PC-3 (cell line): ENCODE data around the gene PBX3. TPM values are rescaled to one million over a fixed set of nuclear protein-coding genes. Genes with fewer than 3 reads are reported as not detected.
A peak's percentile ranks its signal among the peaks of the same experiment; 100 is the strongest.

Experiments
- ATAC-seq: fragments of 200-7000 bp; cut with Tn5 transposase; 2 replicates; pipeline ENCODE4 v1.9.1; 2020; ENCODE audit warnings: mild to moderate bottlenecking, moderate library complexity
- BruUV-seq: library from RNA; stranded (reverse); fragments of 400-500 nt; replicated peaks from 2 replicates; lab custom pipeline; 2021; lab: Mats Ljungman, UMichigan
- CTCF ChIA-PET: fragments of 300-600 bp; sonication (Branson Sonifier 250); formaldehyde crosslinking; loops from one replicate; lab custom pipeline; 2022; ENCODE audit warnings: antibody characterized with exemption; lab: Charles Lee
- POLR2A ChIA-PET: fragments of 300-600 bp; sonication (Branson Sonifier 250); formaldehyde crosslinking; loops from one replicate; lab custom pipeline; 2022; ENCODE audit warnings: antibody characterized with exemption; ENCODE audit not compliant: unreplicated experiment; lab: Charles Lee
- DNase-seq: peaks from one replicate; pipeline ENCODE4 v3.0.0-alpha.2; 2015
- H2AFZ ChIP-seq: fragments of 300-600 bp; sonication (generic); 2 replicates; pipeline ENCODE4 v1.6.0; 2016; ENCODE audit warnings: antibody characterized with exemption, low read length
- H3F3A ChIP-seq: fragments of 300-600 bp; sonication (generic); one replicate; pipeline ENCODE4 v1.6.0; 2017; ENCODE audit warnings: antibody characterized with exemption, low read length, control low read depth, mild to moderate bottlenecking; ENCODE audit not compliant: unreplicated experiment
- H3K27ac ChIP-seq: fragments of 300-600 bp; sonication (generic); 2 replicates; pipeline ENCODE4 v1.5.1; 2016; ENCODE audit warnings: mild to moderate bottlenecking, low read length
- H3K27me3 ChIP-seq: fragments of 300-600 bp; sonication (generic); 2 replicates; pipeline ENCODE4 v1.6.1; 2016; ENCODE audit warnings: low read length, mixed read lengths
- H3K36me3 ChIP-seq: fragments of 300-600 bp; sonication (generic); 2 replicates; pipeline ENCODE4 v1.6.1; 2016; ENCODE audit warnings: low read depth, mixed run types, low read length, mixed read lengths
- H3K4me1 ChIP-seq: fragments of 300-600 bp; sonication (generic); 2 replicates; pipeline ENCODE4 v1.5.1; 2016; ENCODE audit warnings: low read length; ENCODE audit not compliant: insufficient read depth
- H3K4me2 ChIP-seq: fragments of 300-600 bp; sonication (generic); 2 replicates; pipeline ENCODE4 v1.6.0; 2016; ENCODE audit warnings: low read length
- H3K4me3 ChIP-seq: fragments of 300-600 bp; sonication (generic); 2 replicates; pipeline ENCODE4 v1.5.1; 2016; ENCODE audit warnings: mild to moderate bottlenecking, low read length, mixed read lengths
- H3K79me2 ChIP-seq: fragments of 300-600 bp; sonication (generic); 2 replicates; pipeline ENCODE4 v1.6.1; 2017; ENCODE audit warnings: low read length, mixed read lengths
- H3K9ac ChIP-seq: fragments of 300-600 bp; sonication (generic); 2 replicates; pipeline ENCODE4 v1.6.0; 2016; ENCODE audit warnings: mild to moderate bottlenecking, low read length
- H3K9me2 ChIP-seq: fragments of 300-600 bp; sonication (generic); replicated peaks from 2 replicates; pipeline ENCODE4 v1.6.1; 2016; ENCODE audit warnings: mixed run types, low read length, mixed read lengths
- H3K9me3 ChIP-seq: fragments of 300-600 bp; sonication (generic); 2 replicates; pipeline ENCODE4 v1.6.1; 2016; ENCODE audit warnings: low read length, mixed read lengths
- H4K20me1 ChIP-seq: fragments of 300-600 bp; sonication (generic); 2 replicates; pipeline ENCODE4 v1.6.1; 2016; ENCODE audit warnings: low read length, mixed read lengths
- CTCF ChIP-seq: fragments of 300-600 bp; sonication (generic); conservative IDR thresholded peaks from 2 replicates; pipeline ENCODE4 v1.5.1; 2017; ENCODE audit warnings: antibody characterized with exemption, low read depth, mild to moderate bottlenecking, low read length
- EZH2 ChIP-seq: fragments of 300-600 bp; sonication (generic); IDR thresholded peaks from one replicate; pipeline ENCODE4 v1.6.1; 2017; ENCODE audit warnings: antibody characterized with exemption, mild to moderate bottlenecking, low read length; ENCODE audit not compliant: unreplicated experiment
- EZH2phosphoT487 ChIP-seq: fragments of 300-600 bp; sonication (generic); IDR thresholded peaks from 2 replicates; pipeline ENCODE4 v1.6.1; 2018; ENCODE audit warnings: mild to moderate bottlenecking, antibody characterized with exemption, low read length, borderline replicate concordance
- intact Hi-C: fragments of 100-400 bp; cut with micrococcal nuclease; formaldehyde crosslinking; loops from 2 replicates; pipeline ENCODE4 v1.9.0; 2023
- total RNA-seq: library from RNA; depleted of rRNA; stranded (reverse); fragments of >200 nt; gene quantifications from 2 replicates; pipeline ENCODE4 v1.2.3, GENCODE V29; 2014

The PBX3 gene
- total RNA-seq, 1 experiment from 2014 or later, result 35.5 TPM

GRCh38 chr9:125811002-125811401 lies 63.8 kb downstream of the PBX3 start:
- Histone ChIP-seq H2AFZ (no peak overlapping the region), H3K27ac (no peak overlapping the region), H3K79me2 (no peaks in the 10 kb centered on the region), H3K27me3 (no peaks in the 10 kb centered on the region), H3K4me3 (no peak overlapping the region), H3K9me3 (no peaks in the 10 kb centered on the region), H3K4me1 (peaks cover 10% of the 10 kb centered on the region; the same call in 1 of the 2 replicates), H4K20me1 (no peaks in the 10 kb centered on the region), H3K36me3 (no peaks in the 10 kb centered on the region), H3K9me2 (no peaks in the 10 kb centered on the region), H3K9ac (no peak overlapping the region), H3F3A (no peaks in the 10 kb centered on the region), H3K4me2 (no peak overlapping the region)
- intact Hi-C loops, result no loop called here
- no TSS peak for BruUV-seq
- POLR2A ChIA-PET, result no interaction called here
- CTCF ChIA-PET, result no interaction called here
- TF ChIP-seq EZH2phosphoT487 (no peak), EZH2 (no peak), CTCF (no peak)
- no peak for DNase-seq
- ATAC-seq, result no peak

DNA sequence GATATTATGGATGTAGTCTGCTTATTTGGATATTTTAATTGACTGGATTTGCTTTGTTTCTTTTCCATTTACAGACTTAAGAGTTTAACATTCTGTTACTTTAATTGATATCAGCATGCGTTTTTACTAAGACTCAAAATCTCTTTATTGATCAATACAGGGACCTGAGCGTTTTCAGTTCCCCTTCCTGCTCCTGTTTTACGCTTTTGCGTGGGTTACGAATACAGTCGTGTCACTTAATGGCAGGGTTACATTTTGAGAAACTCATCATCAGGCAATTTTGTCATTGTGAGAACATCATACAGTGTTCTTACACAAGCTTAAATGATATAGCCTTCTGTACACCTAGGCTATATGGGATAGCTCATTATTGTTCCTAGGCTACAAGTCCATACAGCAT lies 65.2 kb downstream of the PBX3 start:
- Histone ChIP-seq H3K4me1 (peaks cover 10% of the 10 kb centered on the region; the same call in 1 of the 2 replicates), H3K9ac (no peak overlapping the region), H3K9me2 (no peaks in the 10 kb centered on the region), H3K79me2 (no peaks in the 10 kb centered on the region), H3K27me3 (no peaks in the 10 kb centered on the region), H3K4me3 (no peak overlapping the region), H3F3A (no peaks in the 10 kb centered on the region), H3K36me3 (no peaks in the 10 kb centered on the region), H3K9me3 (no peaks in the 10 kb centered on the region), H4K20me1 (no peaks in the 10 kb centered on the region), H3K4me2 (no peak overlapping the region), H3K27ac (no peak overlapping the region), H2AFZ (no peak overlapping the region)
- DNase-seq (no peak), ATAC-seq (no peak)
- ChIA-PET CTCF (no interaction called here), POLR2A (no interaction called here)
- intact Hi-C loops, result no loop called here
- TF ChIP-seq EZH2 (no peak), CTCF (no peak), EZH2phosphoT487 (no peak)
- no TSS peak for BruUV-seq

DNA sequence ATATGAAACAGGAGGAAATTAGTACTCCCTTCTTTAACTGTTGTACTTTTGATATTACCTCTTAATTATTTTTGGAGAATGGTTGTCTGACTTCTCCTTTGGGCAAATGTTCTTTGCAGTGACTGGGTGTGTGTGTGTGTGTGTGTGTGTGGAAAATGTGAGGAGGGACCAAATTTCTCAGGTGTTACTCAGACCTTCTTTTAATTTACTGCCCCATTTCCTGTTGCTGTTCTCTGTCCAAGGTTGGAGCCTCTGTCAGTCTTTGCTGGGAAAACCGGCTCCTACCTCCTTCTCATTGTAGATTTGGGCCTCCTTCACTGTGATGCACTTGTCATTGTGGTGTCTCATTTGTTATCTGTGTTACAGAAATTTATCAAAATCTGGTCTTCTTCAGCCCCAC lies 68.4 kb downstream of the PBX3 start:
- Histone ChIP-seq H3F3A (no peaks in the 10 kb centered on the region), H3K4me2 (0 out of 2 replicates have a peak overlapping the region, but pooled peaks have one; percentile 15), H3K27ac (no peak overlapping the region), H4K20me1 (no peaks in the 10 kb centered on the region), H3K27me3 (no peaks in the 10 kb centered on the region), H3K4me3 (no peak overlapping the region), H3K9me3 (no peaks in the 10 kb centered on the region), H3K36me3 (no peaks in the 10 kb centered on the region), H3K79me2 (no peaks in the 10 kb centered on the region), H2AFZ (no peak overlapping the region), H3K9ac (no peak overlapping the region), H3K4me1 (peaks cover 10% of the 10 kb centered on the region; the same call in 1 of the 2 replicates), H3K9me2 (no peaks in the 10 kb centered on the region)
- intact Hi-C loops, result no loop called here
- BruUV-seq, result no TSS peak
- POLR2A ChIA-PET, result no interaction called here
- TF ChIP-seq CTCF (no peak), EZH2phosphoT487 (no peak), EZH2 (no peak)
- ATAC-seq (peak; percentile 58), DNase-seq (peak; percentile 54)
- CTCF ChIA-PET, result no interaction called here
